HS-27A (cell line): ENCODE data around the gene MAN1C1.

Experiments
- DNase-seq: peaks from one replicate; pipeline ENCODE4 v3.0.0-alpha.2; 2012; ENCODE audit warnings: low read depth, missing footprints

MAN1C1 gene

GRCh38 chr1:25616095-25616986, at the start of gene MAN1C1:
Gene MAN1C1 (plus strand): TSS chr1:25616791. CDS start chr1:25617798, 1,007 bp downstream.
- DNase-seq: peak; percentile 59

- no peak for DNase-seq
Measured at GRCh38 chr1:25567710-25568089, 48.9 kb upstream of the MAN1C1 start.

- DNase-seq: no peak
Measured at GRCh38 chr1:25568090-25568833, 48.3 kb upstream of the MAN1C1 start.

GRCh38 chr1:25568834-25569596, 47.6 kb upstream of the MAN1C1 start:
- peak; percentile 79 for DNase-seq

GRCh38 chr1:25569597-25570396, 46.8 kb upstream of the MAN1C1 start:
- DNase-seq: no peak

GRCh38 chr1:25570798-25571521, 45.6 kb upstream of the MAN1C1 start:
- DNase-seq: no peak

- DNase-seq: no peak
Measured at GRCh38 chr1:25571522-25571970, 45.0 kb upstream of the MAN1C1 start.

GRCh38 chr1:25572107-25572506, 44.5 kb upstream of the MAN1C1 start:
- no peak for DNase-seq

- no peak for DNase-seq
Measured at GRCh38 chr1:25572708-25573590, 43.6 kb upstream of the MAN1C1 start.

- no peak for DNase-seq
Measured at GRCh38 chr1:25573591-25573930, 43.0 kb upstream of the MAN1C1 start.

- DNase-seq: no peak
Measured at GRCh38 chr1:25573961-25574360, 42.6 kb upstream of the MAN1C1 start.

- DNase-seq: no peak
Measured at GRCh38 chr1:25575191-25575590, 41.4 kb upstream of the MAN1C1 start.

- no peak for DNase-seq
Measured at GRCh38 chr1:25576459-25577133, 40.0 kb upstream of the MAN1C1 start.

- DNase-seq: no peak
Measured at GRCh38 chr1:25577134-25577920, 39.3 kb upstream of the MAN1C1 start.

- no peak for DNase-seq
Measured at GRCh38 chr1:25579292-25580252, 37.0 kb upstream of the MAN1C1 start.

GRCh38 chr1:25580927-25581326, 35.7 kb upstream of the MAN1C1 start:
- DNase-seq: no peak

- no peak for DNase-seq
Measured at GRCh38 chr1:25581764-25582163, 34.8 kb upstream of the MAN1C1 start.
